Pancreas (tissue), 10 donors: ENCODE measurements around the gene TPX2. TPM values are rescaled to one million over a fixed set of nuclear protein-coding genes. Genes with fewer than 3 reads are reported as not detected.

Experiments
- ATAC-seq, 4 donors: fragments of 200-7000 bp; cut with Tn5 transposase; one replicate each; pipeline versions ENCODE4 v1.8.0 to v1.9.1; 2020; ENCODE audit warnings: mild to moderate bottlenecking in 4 of 4, moderate library complexity in 4 of 4
- DNase-seq, 6 donors: peaks; one replicate each; pipeline ENCODE4 v3.0.0-alpha.2; 2020
- FAIRE-seq: peaks from 2 replicates; lab custom pipeline; 2012; peaks lifted over from hg19 to GRCh38; lab: Jason Lieb, UNC
- H3K27ac ChIP-seq, 4 donors: fragments of 200-600 bp; sonication (generic); 1 replicate in 3 of 4; 2 replicates in 1 of 4; pipeline versions ENCODE4 v1.5.0 to v1.8.0; 2020
- H3K27me3 ChIP-seq, 4 donors: fragments of 200-600 bp; one replicate each; pipeline ENCODE4 v1.8.0; 2021
- H3K36me3 ChIP-seq, 3 donors: fragments of 200-600 bp; sonication (generic) in 1 of 3; one replicate each; pipeline versions ENCODE4 v1.5.0 to v1.8.0; 2020 to 2021
- H3K4me1 ChIP-seq, 3 donors: fragments of 200-600 bp; one replicate each; pipeline ENCODE4 v1.8.0; 2021
- H3K4me3 ChIP-seq, 4 donors: fragments of 200-600 bp; sonication (generic) in 2 of 4; one replicate each; pipeline versions ENCODE4 v1.5.0 to v1.8.0; 2020 to 2021
- H3K9me3 ChIP-seq, 4 donors: fragments of 200-600 bp; one replicate each; pipeline ENCODE4 v1.8.0; 2021
- CTCF ChIP-seq, 4 donors: fragments of 200-600 bp; sonication (generic) in 3 of 4; IDR thresholded peaks; one replicate each; pipeline versions ENCODE4 v1.5.0 to v1.8.0; 2021; ENCODE audit warnings: antibody characterized with exemption in 4 of 4
- WGBS, 2 donors: extraction: QIAGEN DNeasy Blood & Tissue Kit; methylation state at CpG; one replicate each; pipeline ENCODE4 v1.1.7; 2013; 5-methylcytosine and 5-hydroxymethylcytosine counted together
- intact Hi-C, 3 donors: fragments of 100-400 bp; cut with DNase I; formaldehyde crosslinking; loops; one replicate each; pipeline versions ENCODE4 v1.11.1 to v1.14.2; 2022
- polyA plus RNA-seq, 2 donors: library from polyadenylated mRNA; stranded (reverse); fragments of 200-250 nt; gene quantifications; one replicate each; pipeline ENCODE4 v1.2.3, GENCODE V29; 2013
- total RNA-seq, 6 donors: library from RNA; stranded (reverse); fragmentation: NEBNext Ultra II Directional in 4 of 6; extraction: Animal tissue kit (Norgen Biotek cat#: 25700) in 4 of 6; gene quantifications; one replicate each; pipeline versions ENCODE4 v1.2.1 to v1.2.4, GENCODE V29; 2021 to 2023
- donor health status: healthy with polysubstance abuse.
- donor health status: DM: no; HTN: no; CAD: no; lungs with moderate emphysema.
- donor health status: DM: no; HTN: no; CAD: no.
- donor health status: control.
- donor health status: control.
- donor health status: Bipolar disorder and iron deficiency.
- donor health status: DM: yes; HTN: yes; CAD: no.
- donor health status: DM: no; HTN: no; CAD: no.
- donor health status: DM: no; HTN: no; CAD: no.
- donor health status: DM: yes; HTN: yes; CAD: no.

Gene TPX2
- total and polyA plus RNA-seq, 8 donors = 0.04 to 1.5 (median 0.40) TPM; not detected in 1

GRCh38 chr20:31721408-31722256 lies 17.5 kb upstream of the TPX2 start:
- TF ChIP-seq CTCF (IDR thresholded peaks at IDR 0.05) = no peak
- FAIRE-seq (no peak), DNase-seq (peak in 4 of 6 donors; percentile 34 to 61 (median 49)), ATAC-seq (no peak)
- Histone ChIP-seq H3K27me3 (no peaks in the 10 kb centered on the region), H3K4me1 (peaks cover 8 to 38% (median 33%) of the 10 kb centered on the region in 3 donors), H3K9me3 (no peaks in the 10 kb centered on the region), H3K4me3 (peak overlapping the region; percentile 89 to 96 (median 94)), H3K36me3 (no peaks in the 10 kb centered on the region), H3K27ac (peak overlapping the region; percentile 97 to 98 (median 98))
- intact Hi-C loops = loop anchor here in 1 of 3 donors (5.0 kb wide), 1 partner anchor 54 kb away; no protein-coding TSS in a partner anchor
- 39 to 42% methylated on average over 22 of the region's 22 CpGs for WGBS, 2 donors

- intact Hi-C loops = loop anchor here in 1 of 3 donors (5.0 kb wide), 1 partner anchor 55 kb away; no protein-coding TSS in a partner anchor
- peak; percentile 46 to 70 (median 54) for TF ChIP-seq CTCF (IDR thresholded peaks at IDR 0.05)
- Histone ChIP-seq H3K36me3 (no peaks in the 10 kb centered on the region), H3K4me1 (peaks cover 5 to 32% (median 25%) of the 10 kb centered on the region in 3 donors), H3K27ac (peak within 1 kb of the TSS; percentile 97 to 98 (median 98)), H3K4me3 (peak within 1 kb of the TSS; percentile 89 to 96 (median 94)), H3K9me3 (no peaks in the 10 kb centered on the region), H3K27me3 (no peaks in the 10 kb centered on the region)
- DNase-seq (peak; percentile 85 to 94 (median 87)), ATAC-seq (peak; percentile 73 to 82 (median 78)), FAIRE-seq (no peak)
- 0 to 1% methylated on average over 38 of the region's 38 CpGs for WGBS, 2 donors
Observed at GRCh38 chr20:31722257-31723068, 16.6 kb upstream of the TPX2 start, which contains the start of gene BCL2L1. Gene BCL2L1, minus strand, starts transcription at chr20:31722868. Its CDS starts 650 bp downstream, at chr20:31722218.

- H3K36me3 ChIP-seq = no peaks in the 10 kb centered on the region
- FAIRE-seq = no peak
- H3K9me3 ChIP-seq = no peaks in the 10 kb centered on the region
- peak in 1 of 4 donors; percentile 46 for ATAC-seq
- peak overlapping the region; percentile 89 to 96 (median 94) for H3K4me3 ChIP-seq
- intact Hi-C loops = loop anchor here in 1 of 3 donors (5.0 kb wide), 1 partner anchor 56 kb away; no protein-coding TSS in a partner anchor
- peaks cover 0 to 28% (median 20%) of the 10 kb centered on the region in 3 donors for H3K4me1 ChIP-seq
- TF ChIP-seq CTCF (IDR thresholded peaks at IDR 0.05) = no peak
- WGBS, 2 donors = 0 to 2% methylated on average over 10 of the region's 10 CpGs
- H3K27ac ChIP-seq = peak overlapping the region; percentile 97 to 98 (median 98)
- no peak for DNase-seq
- H3K27me3 ChIP-seq = no peaks in the 10 kb centered on the region
Observed at GRCh38 chr20:31723069-31723318, 16.1 kb upstream of the TPX2 start.

- TF ChIP-seq CTCF (IDR thresholded peaks at IDR 0.05) = peak; percentile 78 to 91 (median 83)
- H3K4me3 ChIP-seq = peak overlapping the region; percentile 89 to 96 (median 94)
- ATAC-seq (peak; percentile 89 to 96 (median 92)), DNase-seq (peak; percentile 95 to 98 (median 98)), FAIRE-seq (no peak)
- WGBS, 2 donors = 0% methylated on average over 66 to 77 of the region's 77 CpGs
- no peaks in the 10 kb centered on the region for H3K9me3 ChIP-seq
- H3K27me3 ChIP-seq = no peaks in the 10 kb centered on the region
- no peaks in the 10 kb centered on the region for H3K36me3 ChIP-seq
- peak overlapping the region; percentile 97 to 98 (median 98) for H3K27ac ChIP-seq
- intact Hi-C loops = loop anchor here in 2 of 3 donors (2.0 to 5.0 kb wide), 2 partner anchors 56 to 63 kb away; no protein-coding TSS in a partner anchor
- H3K4me1 ChIP-seq = peaks cover 0 to 25% (median 16%) of the 10 kb centered on the region in 3 donors
Observed at GRCh38 chr20:31723319-31724078, 15.6 kb upstream of the TPX2 start.
